Vagina (tissue), 2 donors: ENCODE results near the gene LCMT2.

Experiments
- POLR2AphosphoS5 ChIP-seq, 2 donors: sonication (generic); formaldehyde crosslinking; IDR thresholded peaks; one replicate each; pipeline ENCODE4 v1.9.0; 2017; ENCODE audit warnings: antibody characterized with exemption in 2 of 2, mild to moderate bottlenecking in 2 of 2, low read depth in 1 of 2; ENCODE audit not compliant: insufficient read depth in 1 of 2
- TF ChIP-seq, protein P1 (sequence below), 3 experiments: fragments of 450-650 bp in 2 of 3; fragments of 200-600 bp in 1 of 3; sonication (generic) in 1 of 3; IDR thresholded peaks; one replicate each; pipeline ENCODE4 v1.5.1; 2017 to 2019; ENCODE audit warnings: antibody characterized with exemption in 3 of 3, mild to moderate bottlenecking in 2 of 3, moderate library complexity in 2 of 3

DNA sequence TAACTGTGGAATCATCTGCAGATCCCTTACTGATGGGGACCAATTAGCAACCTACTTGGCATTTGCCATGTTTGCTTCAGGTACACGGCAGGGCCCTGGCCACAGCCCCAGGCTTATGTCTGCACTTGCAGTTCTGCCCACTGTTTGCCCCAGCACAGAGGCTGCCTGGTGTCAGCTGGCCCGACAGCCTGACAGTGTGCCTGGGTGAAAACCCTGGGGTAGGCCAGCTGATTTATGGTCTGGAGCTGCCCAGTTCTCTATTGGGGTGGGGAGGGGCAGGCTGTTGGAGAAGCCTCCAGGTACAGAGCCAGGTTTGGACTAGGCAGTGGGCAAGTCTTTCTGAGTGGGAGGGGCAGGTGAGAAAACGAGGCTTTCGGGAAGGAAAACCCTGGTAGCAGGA, 52.5 kb downstream of the LCMT2 start:
- TF ChIP-seq, protein P1, sequence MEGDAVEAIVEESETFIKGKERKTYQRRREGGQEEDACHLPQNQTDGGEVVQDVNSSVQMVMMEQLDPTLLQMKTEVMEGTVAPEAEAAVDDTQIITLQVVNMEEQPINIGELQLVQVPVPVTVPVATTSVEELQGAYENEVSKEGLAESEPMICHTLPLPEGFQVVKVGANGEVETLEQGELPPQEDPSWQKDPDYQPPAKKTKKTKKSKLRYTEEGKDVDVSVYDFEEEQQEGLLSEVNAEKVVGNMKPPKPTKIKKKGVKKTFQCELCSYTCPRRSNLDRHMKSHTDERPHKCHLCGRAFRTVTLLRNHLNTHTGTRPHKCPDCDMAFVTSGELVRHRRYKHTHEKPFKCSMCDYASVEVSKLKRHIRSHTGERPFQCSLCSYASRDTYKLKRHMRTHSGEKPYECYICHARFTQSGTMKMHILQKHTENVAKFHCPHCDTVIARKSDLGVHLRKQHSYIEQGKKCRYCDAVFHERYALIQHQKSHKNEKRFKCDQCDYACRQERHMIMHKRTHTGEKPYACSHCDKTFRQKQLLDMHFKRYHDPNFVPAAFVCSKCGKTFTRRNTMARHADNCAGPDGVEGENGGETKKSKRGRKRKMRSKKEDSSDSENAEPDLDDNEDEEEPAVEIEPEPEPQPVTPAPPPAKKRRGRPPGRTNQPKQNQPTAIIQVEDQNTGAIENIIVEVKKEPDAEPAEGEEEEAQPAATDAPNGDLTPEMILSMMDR (IDR thresholded peaks at IDR 0.05) = no peak
- no peak for TF ChIP-seq POLR2AphosphoS5 (IDR thresholded peaks at IDR 0.05; ENCODE audit: insufficient read depth in 1 of 2, low read depth in 1 of 2)
